ENCODE data around the gene TTLL10.
A peak's percentile ranks its signal among the peaks of the same experiment; 100 is the strongest.
"Not testable (repeated sequence)": the region's sequence is repeated elsewhere in the genome, so short reads cannot be mapped to it uniquely, and the experiment has no call there.

The TTLL10 gene

DNA sequence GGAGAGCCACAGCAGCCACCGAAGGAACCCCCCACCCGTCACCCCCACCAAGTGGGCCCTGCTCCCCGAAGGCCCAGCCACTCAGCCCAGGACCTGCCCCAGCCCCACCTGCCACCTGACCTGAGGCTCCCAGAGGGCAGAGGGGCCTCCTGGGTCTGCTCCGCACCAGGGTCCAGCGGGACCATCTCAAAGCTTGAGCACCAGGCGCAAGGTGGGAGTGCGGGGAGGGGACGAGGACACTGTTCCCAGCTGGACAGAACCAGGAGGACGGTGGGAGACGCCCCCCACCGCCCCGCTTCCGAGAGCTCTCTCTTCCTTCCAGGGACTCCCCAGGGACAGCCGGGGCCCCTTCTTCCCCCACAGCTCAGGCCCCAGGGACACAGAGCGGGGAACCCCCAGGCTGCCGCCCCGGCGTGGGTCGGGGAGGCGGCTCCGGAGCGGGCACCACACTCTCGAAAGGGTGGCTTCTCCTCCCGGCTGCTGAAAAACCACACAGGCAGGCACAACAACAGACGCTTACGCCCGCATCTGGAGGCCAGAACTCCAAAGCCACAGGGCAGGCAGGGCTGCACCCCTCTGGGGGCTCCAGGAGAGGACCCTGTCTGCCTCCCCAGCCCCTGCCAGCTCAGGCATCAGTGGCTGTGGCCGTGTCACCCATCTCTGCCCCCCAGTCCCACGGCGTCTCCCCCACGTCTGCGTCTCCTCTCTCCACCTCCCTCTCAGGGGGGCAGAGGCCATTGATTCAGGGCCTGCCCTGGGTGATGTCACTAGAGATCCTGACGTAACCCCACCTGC, 1.9 kb upstream of the TTLL10 start:
- peak in 1 of 2 donors; percentile 23 for DNase-seq

- DNase-seq, result no peak
Observed at GRCh38 chr1:1173061-1173792, 453 bp upstream of the TTLL10 start.

DNA sequence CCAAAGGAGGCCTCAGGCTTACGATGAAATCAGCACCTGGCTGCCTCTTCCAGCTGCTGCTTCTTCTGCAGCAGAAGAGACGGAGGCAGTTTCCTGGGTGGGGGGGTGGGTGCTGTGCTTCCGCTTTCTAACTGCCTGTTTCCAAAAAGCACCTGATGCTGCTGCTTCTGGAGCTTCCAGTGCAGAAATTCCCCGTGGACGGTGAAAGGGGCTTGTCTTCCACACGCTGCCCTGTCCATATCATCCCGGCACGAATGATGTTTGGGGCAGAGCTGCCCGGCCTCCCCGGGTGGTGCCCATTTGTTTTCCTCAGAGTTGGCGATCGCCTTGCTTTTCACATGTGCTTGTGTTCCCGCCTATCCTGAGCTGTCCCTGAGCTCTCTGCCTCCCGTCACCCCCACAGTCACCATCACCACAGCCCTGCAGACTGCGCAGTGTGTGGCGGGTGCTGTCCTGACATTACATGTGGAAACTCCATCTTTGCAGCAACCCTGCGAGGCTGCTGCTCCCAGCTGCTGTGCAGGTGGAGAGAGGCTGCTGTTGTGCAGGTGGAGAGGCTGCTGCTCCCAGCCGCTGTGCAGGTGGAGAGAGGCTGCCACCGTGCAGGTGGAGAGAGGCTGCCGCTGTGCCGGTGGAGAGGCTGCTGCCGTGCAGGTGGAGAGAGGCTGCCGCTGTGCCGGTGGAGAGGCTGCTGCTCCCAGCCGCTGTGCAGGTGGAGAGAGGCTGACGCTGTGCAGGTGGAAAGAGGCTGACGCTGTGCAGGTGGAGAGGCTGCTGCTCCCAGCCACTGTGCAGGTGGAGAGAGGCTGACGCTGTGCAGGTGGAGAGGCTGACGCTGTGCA, 1.8 kb downstream of the TTLL10 start:
- no peak for DNase-seq

- DNase-seq, result not testable (repeated sequence)
Observed at GRCh38 chr1:1176063-1176761, 2.5 kb downstream of the TTLL10 start.

- DNase-seq, result no peak
Observed at GRCh38 chr1:1176931-1177330, 3.3 kb downstream of the TTLL10 start.

- no peak for DNase-seq
Observed at GRCh38 chr1:1177452-1178206, 3.9 kb downstream of the TTLL10 start.

GRCh38 chr1:1178794-1179331, 5.2 kb downstream of the TTLL10 start:
- DNase-seq, result no peak

DNA sequence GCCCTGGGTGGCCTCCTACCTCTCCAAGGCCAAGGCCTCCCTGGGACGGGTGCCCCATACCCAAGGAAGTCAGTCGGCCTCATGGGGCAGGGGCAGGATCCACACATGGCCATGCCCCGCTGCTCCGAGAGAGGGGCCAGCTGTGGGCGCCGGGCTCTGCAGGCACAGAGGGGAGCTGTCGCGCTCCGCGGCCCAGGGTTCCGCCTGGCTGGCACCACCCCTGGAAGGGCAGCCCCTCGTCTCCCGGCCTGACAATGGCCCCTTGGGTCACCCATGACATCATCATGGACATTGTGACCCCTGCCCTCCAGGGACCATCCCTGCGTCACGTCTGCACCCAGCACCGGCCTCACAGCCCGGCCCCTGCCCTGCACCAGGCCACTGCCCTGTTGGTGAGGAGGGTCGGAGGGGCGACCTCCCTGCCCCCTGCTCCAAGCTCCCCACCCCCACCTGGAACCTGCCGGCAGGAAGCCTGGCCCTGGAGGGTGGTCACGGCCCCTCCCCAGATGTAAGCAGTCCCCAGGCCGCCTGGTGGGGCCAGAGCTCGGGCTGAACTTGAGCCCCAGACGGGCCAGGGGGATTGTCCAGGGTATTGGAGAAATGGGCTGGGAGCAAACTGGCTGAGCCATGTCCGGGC, 5.8 kb downstream of the TTLL10 start:
- no peak for DNase-seq

GRCh38 chr1:1179983-1180861, 6.5 kb downstream of the TTLL10 start:
- no peak for DNase-seq

GRCh38 chr1:1181129-1181937, 7.7 kb downstream of the TTLL10 start:
- DNase-seq, result no peak

- no peak for DNase-seq
Observed at GRCh38 chr1:1181938-1182410, 8.3 kb downstream of the TTLL10 start.

- no peak for DNase-seq
Observed at GRCh38 chr1:1182491-1183220, 9.0 kb downstream of the TTLL10 start.

DNA sequence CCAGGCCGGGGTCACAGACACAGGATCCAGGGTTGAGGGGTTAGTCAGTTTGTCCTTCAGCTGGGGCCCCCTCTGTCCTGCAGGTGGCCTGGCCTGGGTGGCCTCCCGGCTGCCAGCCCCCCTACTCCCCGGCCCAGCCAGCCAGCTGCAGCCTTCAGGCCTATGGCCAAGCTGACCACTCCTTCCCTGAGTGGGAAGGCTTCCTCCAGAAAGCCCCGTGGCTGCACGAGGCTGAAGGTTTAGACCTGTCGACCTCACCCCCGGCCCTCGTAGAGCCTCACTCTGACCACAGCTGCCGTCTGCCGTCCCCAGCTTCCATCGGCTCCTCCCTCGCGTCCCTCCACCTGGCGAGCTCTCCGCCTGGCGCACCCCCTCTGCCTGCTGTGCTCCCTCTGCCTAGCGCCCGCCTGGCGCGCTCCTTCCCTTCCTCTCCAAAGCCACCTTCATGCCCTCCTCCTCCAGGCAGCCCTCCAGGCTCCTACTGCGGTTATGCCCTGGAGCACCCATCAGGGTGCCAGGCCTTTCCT, 9.6 kb downstream of the TTLL10 start:
- no peak for DNase-seq

GRCh38 chr1:1183833-1184775, 10.4 kb downstream of the TTLL10 start:
- no peak for DNase-seq

GRCh38 chr1:1185101-1185765, 11.6 kb downstream of the TTLL10 start:
- no peak for DNase-seq

GRCh38 chr1:1187938-1188337, 14.3 kb downstream of the TTLL10 start:
- no peak for DNase-seq

Measured in stimulated activated CD4-positive, alpha-beta T cell treated with anti-CD3 and anti-CD28 coated beads, Interleukin-2, amount 100 ng/mL, for 24 hours (primary cell).